Measurements from ENCODE around the gene NPC1L1. TPM values are rescaled to one million over a fixed set of nuclear protein-coding genes. Genes with fewer than 3 reads are reported as not detected.

The NPC1L1 gene
- total RNA-seq, 1 experiment from 2014 or later: 0.04 TPM

DNA sequence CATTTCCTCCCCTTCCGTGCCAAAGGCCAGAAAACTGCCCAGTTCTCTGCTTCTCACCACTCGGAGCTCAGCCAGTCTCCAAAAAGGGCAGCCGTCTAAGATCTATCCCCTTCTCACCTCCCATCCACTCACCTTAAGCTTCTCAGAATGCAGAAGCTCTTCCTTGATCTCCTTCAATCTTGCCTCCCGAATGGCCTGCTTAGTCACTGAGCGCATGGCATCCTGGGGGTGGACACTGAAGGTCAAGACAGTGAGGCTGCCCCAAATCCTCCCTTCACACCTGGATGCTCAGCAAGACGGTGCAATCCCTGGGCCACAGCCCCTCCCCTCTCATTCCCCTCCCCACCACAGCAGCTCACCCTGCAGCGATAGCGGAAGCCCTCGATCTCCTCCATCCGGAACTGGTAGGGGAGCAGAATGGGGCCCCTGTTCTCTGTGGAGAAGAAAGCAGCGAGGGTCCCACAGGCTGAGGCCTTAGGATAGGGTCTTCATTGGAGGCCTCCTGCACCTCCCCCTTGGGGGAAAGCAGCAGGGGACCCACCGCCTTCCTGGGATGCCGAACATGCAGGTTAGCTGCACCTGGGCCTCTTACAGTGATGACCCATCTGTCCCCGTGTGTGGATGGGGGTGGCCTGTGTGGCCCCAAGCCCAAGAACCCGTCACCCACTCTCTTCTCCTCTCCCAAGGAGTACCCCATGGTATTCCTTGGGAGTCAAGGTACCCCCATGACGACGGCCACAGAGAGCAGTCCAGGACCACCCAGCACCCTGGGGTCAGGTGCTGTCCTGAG, 27.8 kb upstream of the NPC1L1 start:
- ChIA-PET POLR2A (ENCODE audit: unreplicated experiment) (no interaction called here), CTCF (no interaction called here)
- intact Hi-C loops (cut with micrococcal nuclease): loop anchor here (5.0 kb wide), 1 partner anchor 82 kb away; no protein-coding TSS in a partner anchor
- H3K79me2 ChIP-seq (ENCODE audit: low read length): peaks cover 43% of the 10 kb centered on the region
- H4K20me1 ChIP-seq (ENCODE audit: low read length): peaks cover 6% of the 10 kb centered on the region; the same call in 1 of the 2 replicates
- H3K4me1 ChIP-seq (ENCODE audit: insufficient read depth, low read length): peaks cover 13% of the 10 kb centered on the region
- no peak overlapping the region for H3K4me2 ChIP-seq (ENCODE audit: low read length)
- no peak overlapping the region for H3K9ac ChIP-seq (ENCODE audit: low read length)
- DNase-seq (no peak), ATAC-seq (no peak)
- H3K9me2 ChIP-seq (replicated peaks; ENCODE audit: low read length): no peaks in the 10 kb centered on the region
- H3K27ac ChIP-seq (ENCODE audit: low read length): no peak overlapping the region
- H3K27me3 ChIP-seq (ENCODE audit: low read length): no peaks in the 10 kb centered on the region
- H3K9me3 ChIP-seq (ENCODE audit: low read length): no peaks in the 10 kb centered on the region
- TF ChIP-seq EZH2phosphoT487 (IDR thresholded peaks at IDR 0.05; ENCODE audit: borderline replicate concordance, low read length): no peak
- TF ChIP-seq EZH2 (IDR thresholded peaks at IDR 0.05; ENCODE audit: low read length, unreplicated experiment): no peak
- TF ChIP-seq, protein P1, sequence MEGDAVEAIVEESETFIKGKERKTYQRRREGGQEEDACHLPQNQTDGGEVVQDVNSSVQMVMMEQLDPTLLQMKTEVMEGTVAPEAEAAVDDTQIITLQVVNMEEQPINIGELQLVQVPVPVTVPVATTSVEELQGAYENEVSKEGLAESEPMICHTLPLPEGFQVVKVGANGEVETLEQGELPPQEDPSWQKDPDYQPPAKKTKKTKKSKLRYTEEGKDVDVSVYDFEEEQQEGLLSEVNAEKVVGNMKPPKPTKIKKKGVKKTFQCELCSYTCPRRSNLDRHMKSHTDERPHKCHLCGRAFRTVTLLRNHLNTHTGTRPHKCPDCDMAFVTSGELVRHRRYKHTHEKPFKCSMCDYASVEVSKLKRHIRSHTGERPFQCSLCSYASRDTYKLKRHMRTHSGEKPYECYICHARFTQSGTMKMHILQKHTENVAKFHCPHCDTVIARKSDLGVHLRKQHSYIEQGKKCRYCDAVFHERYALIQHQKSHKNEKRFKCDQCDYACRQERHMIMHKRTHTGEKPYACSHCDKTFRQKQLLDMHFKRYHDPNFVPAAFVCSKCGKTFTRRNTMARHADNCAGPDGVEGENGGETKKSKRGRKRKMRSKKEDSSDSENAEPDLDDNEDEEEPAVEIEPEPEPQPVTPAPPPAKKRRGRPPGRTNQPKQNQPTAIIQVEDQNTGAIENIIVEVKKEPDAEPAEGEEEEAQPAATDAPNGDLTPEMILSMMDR (conservative IDR thresholded peaks at IDR 0.05; ENCODE audit: low read depth, low read length): no peak
- H3K4me3 ChIP-seq (ENCODE audit: low read length): no peak overlapping the region
- no peaks in the 10 kb centered on the region for H3F3A ChIP-seq (ENCODE audit: low read length, unreplicated experiment)
- H2AFZ ChIP-seq (ENCODE audit: low read length): no peak overlapping the region
- BruUV-seq (replicated peaks): no TSS peak
- H3K36me3 ChIP-seq (ENCODE audit: low read depth, low read length): peaks cover 73% of the 10 kb centered on the region

DNA sequence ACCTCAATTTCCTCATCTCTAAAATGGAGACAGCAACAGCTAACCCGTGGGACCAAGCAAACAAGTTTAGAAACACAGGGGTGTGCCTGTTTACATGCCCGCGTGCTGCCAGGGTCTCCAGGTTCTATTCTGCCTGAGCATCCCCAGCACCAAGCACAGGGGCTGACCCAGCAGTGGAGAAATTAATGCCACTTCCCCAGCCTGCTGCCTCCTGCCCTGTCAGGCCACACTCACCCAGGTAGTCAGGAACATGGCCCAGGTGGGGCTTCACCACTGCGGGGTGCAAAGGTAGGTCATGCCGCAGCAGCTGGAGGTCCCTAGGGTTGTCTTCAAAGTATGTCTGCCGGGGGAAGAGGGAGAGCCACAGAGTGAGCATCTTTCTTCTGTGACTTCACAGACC, 26.8 kb upstream of the NPC1L1 start:
- no peak overlapping the region for H3K9ac ChIP-seq (ENCODE audit: low read length)
- peaks cover 71% of the 10 kb centered on the region for H3K36me3 ChIP-seq (ENCODE audit: low read depth, low read length)
- TF ChIP-seq EZH2 (IDR thresholded peaks at IDR 0.05; ENCODE audit: low read length, unreplicated experiment) (no peak), EZH2phosphoT487 (IDR thresholded peaks at IDR 0.05; ENCODE audit: borderline replicate concordance, low read length) (no peak)
- TF ChIP-seq, protein P1 (conservative IDR thresholded peaks at IDR 0.05; ENCODE audit: low read depth, low read length): no peak
- no peak overlapping the region for H3K4me2 ChIP-seq (ENCODE audit: low read length)
- BruUV-seq (replicated peaks): no TSS peak
- no peaks in the 10 kb centered on the region for H3K9me3 ChIP-seq (ENCODE audit: low read length)
- H3K4me1 ChIP-seq (ENCODE audit: insufficient read depth, low read length): peaks cover 18% of the 10 kb centered on the region
- no peaks in the 10 kb centered on the region for H3F3A ChIP-seq (ENCODE audit: low read length, unreplicated experiment)
- H2AFZ ChIP-seq (ENCODE audit: low read length): no peak overlapping the region
- no peaks in the 10 kb centered on the region for H3K27me3 ChIP-seq (ENCODE audit: low read length)
- ATAC-seq (no peak), DNase-seq (no peak)
- intact Hi-C loops (cut with micrococcal nuclease): loop anchor here (5.0 kb wide), 1 partner anchor 81 kb away; no protein-coding TSS in a partner anchor
- H3K27ac ChIP-seq (ENCODE audit: low read length): no peak overlapping the region
- ChIA-PET POLR2A (ENCODE audit: unreplicated experiment) (no interaction called here), CTCF (no interaction called here)
- peaks cover 6% of the 10 kb centered on the region; the same call in 1 of the 2 replicates for H4K20me1 ChIP-seq (ENCODE audit: low read length)
- H3K4me3 ChIP-seq (ENCODE audit: low read length): no peak overlapping the region
- no peaks in the 10 kb centered on the region for H3K9me2 ChIP-seq (replicated peaks; ENCODE audit: low read length)
- peaks cover 32% of the 10 kb centered on the region for H3K79me2 ChIP-seq (ENCODE audit: low read length)

DNA sequence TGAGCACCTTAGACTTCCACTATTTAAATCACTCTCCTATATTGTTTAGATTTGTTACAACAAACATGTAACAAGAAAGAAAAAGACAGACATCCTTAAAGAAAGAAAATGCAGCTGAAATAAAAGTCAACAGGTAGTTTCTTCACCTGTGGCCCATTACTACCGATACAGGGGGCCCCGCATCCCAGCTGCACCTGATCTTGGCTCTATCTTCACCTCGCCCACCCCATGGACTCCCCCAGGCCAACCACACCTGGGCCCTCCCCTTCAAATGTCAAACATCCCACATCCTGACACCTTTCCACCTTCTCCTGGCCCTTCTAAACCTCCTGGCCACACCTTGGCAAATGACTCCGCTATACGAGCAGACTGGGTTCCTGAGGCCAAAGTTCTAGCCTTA, 25.6 kb upstream of the NPC1L1 start:
- H2AFZ ChIP-seq (ENCODE audit: low read length): no peak overlapping the region
- H3K36me3 ChIP-seq (ENCODE audit: low read depth, low read length): peaks cover 59% of the 10 kb centered on the region
- H3K79me2 ChIP-seq (ENCODE audit: low read length): peaks cover 20% of the 10 kb centered on the region
- POLR2A ChIA-PET (ENCODE audit: unreplicated experiment): no interaction called here
- H3F3A ChIP-seq (ENCODE audit: low read length, unreplicated experiment): no peaks in the 10 kb centered on the region
- H3K4me1 ChIP-seq (ENCODE audit: insufficient read depth, low read length): peaks cover 16% of the 10 kb centered on the region
- BruUV-seq (replicated peaks): no TSS peak
- no peaks in the 10 kb centered on the region for H3K27me3 ChIP-seq (ENCODE audit: low read length)
- ATAC-seq (no peak), DNase-seq (no peak)
- H3K9me2 ChIP-seq (replicated peaks; ENCODE audit: low read length): no peaks in the 10 kb centered on the region
- no peaks in the 10 kb centered on the region for H3K9me3 ChIP-seq (ENCODE audit: low read length)
- intact Hi-C loops (cut with micrococcal nuclease): loop anchor here (5.0 kb wide), 1 partner anchor 79 kb away; no protein-coding TSS in a partner anchor
- no peak overlapping the region for H3K4me3 ChIP-seq (ENCODE audit: low read length)
- peaks cover 6% of the 10 kb centered on the region; the same call in 1 of the 2 replicates for H4K20me1 ChIP-seq (ENCODE audit: low read length)
- no peak overlapping the region for H3K4me2 ChIP-seq (ENCODE audit: low read length)
- CTCF ChIA-PET: no interaction called here
- H3K9ac ChIP-seq (ENCODE audit: low read length): no peak overlapping the region
- H3K27ac ChIP-seq (ENCODE audit: low read length): no peak overlapping the region
- TF ChIP-seq EZH2 (IDR thresholded peaks at IDR 0.05; ENCODE audit: low read length, unreplicated experiment) (no peak), EZH2phosphoT487 (IDR thresholded peaks at IDR 0.05; ENCODE audit: borderline replicate concordance, low read length) (no peak)
- TF ChIP-seq, protein P1 (conservative IDR thresholded peaks at IDR 0.05; ENCODE audit: low read depth, low read length): no peak
